H1 (cell line): ENCODE data around the gene MRPS10.

Experiments
- CEBPB ChIP-seq: IDR thresholded peaks from 2 replicates; pipeline ENCODE4 v1.6.1; 2012; ENCODE audit warnings: low read depth, low read length
- CTCF ChIP-seq, 3 experiments: IDR thresholded peaks; 1 replicate in 2 of 3; 2 replicates in 1 of 3; pipeline versions ENCODE4 v1.5.1 to v1.6.1; 2011; ENCODE audit warnings: low read length in 3 of 3, mild to moderate bottlenecking in 3 of 3, inconsistent platforms in 2 of 3, low read depth in 1 of 3, moderate library complexity in 1 of 3; ENCODE audit not compliant: insufficient read depth in 1 of 3; ENCODE audit errors: control extremely low read depth in 1 of 3
- PHF8 ChIP-seq: fragments of 200-600 bp; sonication (generic); conservative IDR thresholded peaks from 2 replicates; pipeline ENCODE4 v1.7.1; 2012; ENCODE audit warnings: low read depth, mild to moderate bottlenecking, inconsistent platforms, low read length, moderate library complexity
- RAD21 ChIP-seq, 2 experiments: IDR thresholded peaks in 1 of 2; conservative IDR thresholded peaks in 1 of 2; 2 replicates each; pipeline ENCODE4 v1.6.1; 2011; ENCODE audit warnings: low read depth in 2 of 2, low read length in 2 of 2, improper control_type of control experiment in 1 of 2, inconsistent platforms in 1 of 2, mild to moderate bottlenecking in 1 of 2, moderate library complexity in 1 of 2

DNA sequence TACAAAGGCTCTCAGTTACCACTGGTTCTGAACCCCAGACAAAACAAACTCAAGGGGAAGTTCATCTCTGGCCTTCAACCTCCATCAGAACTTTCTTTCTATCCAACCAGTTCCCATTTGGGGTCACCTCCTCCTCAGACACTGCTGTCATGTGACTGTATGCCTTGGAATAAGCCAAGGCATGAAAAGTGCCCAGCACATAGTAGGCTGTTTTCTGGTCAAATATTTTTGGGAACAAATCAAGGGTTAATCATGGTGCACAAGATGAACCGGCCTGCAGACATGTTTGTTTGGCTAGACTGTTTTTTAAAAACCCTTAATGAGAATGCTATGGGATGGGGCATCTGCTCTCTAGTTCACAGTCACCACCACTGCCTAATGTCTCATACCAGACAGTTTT, 48.9 kb upstream of the MRPS10 start:
- TF ChIP-seq CEBPB (no peak), CTCF (IDR thresholded peaks at IDR 0.05; ENCODE audit: control extremely low read depth in 1 of 3, insufficient read depth in 1 of 3, low read depth in 1 of 3, low read length in 3 of 3) (no peak), RAD21 (IDR thresholded peaks at IDR 0.05 in 1 of 2, conservative IDR thresholded peaks at IDR 0.05 in 1 of 2; ENCODE audit: low read depth in 2 of 2, low read length in 2 of 2) (no peak), PHF8 (no peak)
